ENCODE measurements around the gene AQP7. TPM values are rescaled to one million over a fixed set of nuclear protein-coding genes. Genes with fewer than 3 reads are reported as not detected.

Gene AQP7
- total and polyA plus RNA-seq, 9 of the 15 experiments (the other 6 are each of a cell fraction or from before 2014, with no cell fraction given): 0.04 to 0.53 (median 0.07) TPM; not detected in 4

DNA sequence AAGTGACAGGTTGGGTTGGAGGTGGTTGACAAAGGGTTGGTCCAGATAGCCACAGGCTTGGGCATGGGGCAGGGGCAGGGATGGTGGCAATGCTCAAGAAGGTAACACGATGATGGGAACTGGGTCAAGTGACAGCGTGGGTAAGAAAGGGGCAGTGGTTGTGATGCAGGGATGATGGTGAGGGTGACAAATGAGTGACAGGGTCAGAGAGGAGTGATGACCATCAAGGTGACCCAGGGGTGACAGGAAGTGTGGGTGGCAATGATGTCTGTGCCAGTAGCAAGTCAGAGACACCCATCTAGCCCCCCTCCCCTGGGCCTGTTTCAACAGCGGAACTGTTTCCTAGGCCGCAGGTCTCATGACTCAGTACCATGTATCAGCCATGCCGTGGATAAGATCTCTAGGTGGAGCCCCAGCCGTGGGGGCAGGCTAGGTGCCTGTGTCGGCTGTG is 24.5 kb upstream of the AQP7 start (continued):
- TF ChIP-seq, protein P1, sequence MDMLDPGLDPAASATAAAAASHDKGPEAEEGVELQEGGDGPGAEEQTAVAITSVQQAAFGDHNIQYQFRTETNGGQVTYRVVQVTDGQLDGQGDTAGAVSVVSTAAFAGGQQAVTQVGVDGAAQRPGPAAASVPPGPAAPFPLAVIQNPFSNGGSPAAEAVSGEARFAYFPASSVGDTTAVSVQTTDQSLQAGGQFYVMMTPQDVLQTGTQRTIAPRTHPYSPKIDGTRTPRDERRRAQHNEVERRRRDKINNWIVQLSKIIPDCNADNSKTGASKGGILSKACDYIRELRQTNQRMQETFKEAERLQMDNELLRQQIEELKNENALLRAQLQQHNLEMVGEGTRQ (CRISPR knock-in tag; IDR thresholded peaks at IDR 0.05): no peak
- TF ChIP-seq YY1 (IDR thresholded peaks at IDR 0.05; ENCODE audit: borderline replicate concordance in 1 of 3, control insufficient read depth in 1 of 3, extremely low read depth in 1 of 3, insufficient read depth in 3 of 3, insufficient read length in 1 of 3, insufficient replicate concordance in 2 of 3, low read depth in 1 of 3, low read length in 2 of 3): no peak
- no peak for TF ChIP-seq PURB (CRISPR knock-in tag; IDR thresholded peaks at IDR 0.05; ENCODE audit: low read depth)
- TF ChIP-seq, protein P2, sequence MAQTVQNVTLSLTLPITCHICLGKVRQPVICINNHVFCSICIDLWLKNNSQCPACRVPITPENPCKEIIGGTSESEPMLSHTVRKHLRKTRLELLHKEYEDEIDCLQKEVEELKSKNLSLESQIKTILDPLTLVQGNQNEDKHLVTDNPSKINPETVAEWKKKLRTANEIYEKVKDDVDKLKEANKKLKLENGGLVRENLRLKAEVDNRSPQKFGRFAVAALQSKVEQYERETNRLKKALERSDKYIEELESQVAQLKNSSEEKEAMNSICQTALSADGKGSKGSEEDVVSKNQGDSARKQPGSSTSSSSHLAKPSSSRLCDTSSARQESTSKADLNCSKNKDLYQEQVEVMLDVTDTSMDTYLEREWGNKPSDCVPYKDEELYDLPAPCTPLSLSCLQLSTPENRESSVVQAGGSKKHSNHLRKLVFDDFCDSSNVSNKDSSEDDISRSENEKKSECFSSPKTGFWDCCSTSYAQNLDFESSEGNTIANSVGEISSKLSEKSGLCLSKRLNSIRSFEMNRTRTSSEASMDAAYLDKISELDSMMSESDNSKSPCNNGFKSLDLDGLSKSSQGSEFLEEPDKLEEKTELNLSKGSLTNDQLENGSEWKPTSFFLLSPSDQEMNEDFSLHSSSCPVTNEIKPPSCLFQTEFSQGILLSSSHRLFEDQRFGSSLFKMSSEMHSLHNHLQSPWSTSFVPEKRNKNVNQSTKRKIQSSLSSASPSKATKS (CRISPR knock-in tag; IDR thresholded peaks at IDR 0.05): no peak
- TF ChIP-seq XRCC5 (IDR thresholded peaks at IDR 0.05; ENCODE audit: low read depth, low read length): no peak
- no peak for TF ChIP-seq ZNF717 (CRISPR knock-in tag; IDR thresholded peaks at IDR 0.05)
- TF ChIP-seq, protein P3, sequence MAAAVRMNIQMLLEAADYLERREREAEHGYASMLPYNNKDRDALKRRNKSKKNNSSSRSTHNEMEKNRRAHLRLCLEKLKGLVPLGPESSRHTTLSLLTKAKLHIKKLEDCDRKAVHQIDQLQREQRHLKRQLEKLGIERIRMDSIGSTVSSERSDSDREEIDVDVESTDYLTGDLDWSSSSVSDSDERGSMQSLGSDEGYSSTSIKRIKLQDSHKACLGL (CRISPR knock-in tag; IDR thresholded peaks at IDR 0.05; ENCODE audit: borderline replicate concordance, poor library complexity, severe bottlenecking): no peak
- no peak for TF ChIP-seq HOXB6 (CRISPR knock-in tag; IDR thresholded peaks at IDR 0.05; ENCODE audit: borderline replicate concordance)
- TF ChIP-seq MAFG (tag; conservative IDR thresholded peaks at IDR 0.05): no peak
- no peak for TF ChIP-seq CREM (IDR thresholded peaks at IDR 0.05; ENCODE audit: low read depth)
- TF ChIP-seq ZNF197 (CRISPR knock-in tag; IDR thresholded peaks at IDR 0.05; ENCODE audit: low read depth): no peak
- no peak for TF ChIP-seq ZNF561 (CRISPR knock-in tag; conservative IDR thresholded peaks at IDR 0.05)
- TF ChIP-seq ZBED1 (IDR thresholded peaks at IDR 0.05): no peak
- peak; percentile 42 for TF ChIP-seq ARID1B (IDR thresholded peaks at IDR 0.05)
- TF ChIP-seq E2F4 (CRISPR knock-in tag; IDR thresholded peaks at IDR 0.05; ENCODE audit: low read depth): no peak
- peak; percentile 53 for TF ChIP-seq FOSL1 (tag; conservative IDR thresholded peaks at IDR 0.05)
- no peak for TF ChIP-seq ARHGAP35 (IDR thresholded peaks at IDR 0.05; ENCODE audit: partially characterized antibody)
- TF ChIP-seq KDM2B (CRISPR knock-in tag; IDR thresholded peaks at IDR 0.05): no peak
- 0 out of 2 replicates have a peak, but pooled peaks have one; percentile 10 for TF ChIP-seq CXXC5 (CRISPR knock-in tag; IDR thresholded peaks at IDR 0.05)
- TF ChIP-seq RAD51 (IDR thresholded peaks at IDR 0.05; ENCODE audit: borderline replicate concordance, low read depth): no peak
- TF ChIP-seq NUFIP1 (IDR thresholded peaks at IDR 0.05; ENCODE audit: partially characterized antibody): no peak
- TF ChIP-seq CBFA2T2 (conservative IDR thresholded peaks at IDR 0.05): no peak
- TF ChIP-seq ESRRB (CRISPR knock-in tag; IDR thresholded peaks at IDR 0.05; ENCODE audit: borderline replicate concordance): no peak
- no peak for TF ChIP-seq ILK (tag; IDR thresholded peaks at IDR 0.05; ENCODE audit: borderline replicate concordance, low read depth)
- TF ChIP-seq ZNF239 (CRISPR knock-in tag; IDR thresholded peaks at IDR 0.05): no peak
- TF ChIP-seq PHF21A (IDR thresholded peaks at IDR 0.05; ENCODE audit: borderline replicate concordance, low read depth): no peak
- TF ChIP-seq CREBBP (IDR thresholded peaks at IDR 0.05; ENCODE audit: low read depth, low read length): no peak
